IPS-18c (cell line): Measurements from ENCODE around the gene ZDHHC6.
"Not testable (repeated sequence)": the region's sequence is repeated elsewhere in the genome, so short reads cannot be mapped to it uniquely, and the experiment has no call there.

ENCODE experiments used
- H3K4me3 ChIP-seq: 2 replicates; pipeline ENCODE4 v1.7.0; 2013; ENCODE audit warnings: low read depth, mild to moderate bottlenecking, low read length, moderate library complexity; ENCODE audit not compliant: insufficient read depth
- H3K9me3 ChIP-seq: one replicate; pipeline ENCODE4 v1.6.1; 2013; ENCODE audit warnings: mild to moderate bottlenecking, low read length, moderate library complexity; ENCODE audit not compliant: control insufficient read depth, insufficient read depth

The ZDHHC6 gene

GRCh38 chr10:112446855-112447619 lies at the start of gene ZDHHC6, which contains the start of gene VTI1A:
ZDHHC6 (minus strand) TSS chr10:112446914; CDS start chr10:112445436, 1,478 bp downstream.
VTI1A (plus strand) TSS chr10:112447215; CDS start chr10:112447374, 159 bp downstream.
- H3K9me3 ChIP-seq, result no peaks in the 10 kb centered on the region
- H3K4me3 ChIP-seq, result peak within 1 kb of the TSS; percentile 96

GRCh38 chr10:112492736-112493135 lies 46.0 kb upstream of the ZDHHC6 start:
- no peak overlapping the region for H3K4me3 ChIP-seq
- H3K9me3 ChIP-seq, result no peaks in the 10 kb centered on the region

GRCh38 chr10:112491144-112491543 lies 44.4 kb upstream of the ZDHHC6 start:
- no peaks in the 10 kb centered on the region for H3K9me3 ChIP-seq
- H3K4me3 ChIP-seq, result no peak overlapping the region

GRCh38 chr10:112490545-112490944 lies 43.8 kb upstream of the ZDHHC6 start:
- Histone ChIP-seq H3K9me3 (no peaks in the 10 kb centered on the region), H3K4me3 (no peak overlapping the region)

- Histone ChIP-seq H3K9me3 (no peaks in the 10 kb centered on the region), H3K4me3 (no peak overlapping the region)
Observed at GRCh38 chr10:112487964-112488363, 41.2 kb upstream of the ZDHHC6 start.

- Histone ChIP-seq H3K4me3 (no peak overlapping the region), H3K9me3 (no peaks in the 10 kb centered on the region)
Observed at GRCh38 chr10:112484399-112484798, 37.7 kb upstream of the ZDHHC6 start.

- H3K9me3 ChIP-seq, result no peaks in the 10 kb centered on the region
- H3K4me3 ChIP-seq, result no peak overlapping the region
Observed at GRCh38 chr10:112481602-112482001, 34.9 kb upstream of the ZDHHC6 start.

- H3K9me3 ChIP-seq, result no peaks in the 10 kb centered on the region
- H3K4me3 ChIP-seq, result no peak overlapping the region
Observed at GRCh38 chr10:112475575-112476218, 29.0 kb upstream of the ZDHHC6 start.

GRCh38 chr10:112471878-112472487 lies 25.3 kb upstream of the ZDHHC6 start:
- H3K4me3 ChIP-seq, result no peak overlapping the region

GRCh38 chr10:112467541-112468075 lies 20.9 kb upstream of the ZDHHC6 start:
- Histone ChIP-seq H3K9me3 (no peaks in the 10 kb centered on the region), H3K4me3 (no peak overlapping the region)

More at GRCh38 chr10:112471878-112472487, 25.3 kb upstream of the ZDHHC6 start:
- H3K9me3 ChIP-seq, result no peaks in the 10 kb centered on the region

GRCh38 chr10:112466802-112467201 lies 20.1 kb upstream of the ZDHHC6 start:
- H3K9me3 ChIP-seq, result no peaks in the 10 kb centered on the region

GRCh38 chr10:112465299-112465883 lies 18.7 kb upstream of the ZDHHC6 start:
- Histone ChIP-seq H3K4me3 (no peak overlapping the region), H3K9me3 (no peaks in the 10 kb centered on the region)

More at GRCh38 chr10:112466802-112467201, 20.1 kb upstream of the ZDHHC6 start:
- H3K4me3 ChIP-seq, result no peak overlapping the region

GRCh38 chr10:112464074-112464473 lies 17.4 kb upstream of the ZDHHC6 start:
- not testable (repeated sequence) for H3K9me3 ChIP-seq, H3K4me3 ChIP-seq

- H3K9me3 ChIP-seq, result no peaks in the 10 kb centered on the region
- H3K4me3 ChIP-seq, result no peak overlapping the region
Observed at GRCh38 chr10:112461029-112461887, 14.5 kb upstream of the ZDHHC6 start.

- H3K4me3 ChIP-seq, result no peak overlapping the region
- no peaks in the 10 kb centered on the region for H3K9me3 ChIP-seq
Observed at GRCh38 chr10:112460366-112460765, 13.7 kb upstream of the ZDHHC6 start.

- no peaks in the 10 kb centered on the region for H3K9me3 ChIP-seq
Observed at GRCh38 chr10:112456533-112456932, 9.8 kb upstream of the ZDHHC6 start.

More at GRCh38 chr10:112456533-112456932, 9.8 kb upstream of the ZDHHC6 start:
- H3K4me3 ChIP-seq, result no peak overlapping the region
